GM19035 (cell line): ENCODE measurements around the gene ZNF519.
"Not testable (repeated sequence)": the region's sequence is repeated elsewhere in the genome, so short reads cannot be mapped to it uniquely, and the experiment has no call there.

Experiments used
- ATAC-seq: cut with Tn5 transposase; IDR thresholded peaks from one replicate; pipeline ENCODE4 v1.9.1; 2021; ENCODE audit not compliant: unreplicated experiment

ZNF519 gene

DNA sequence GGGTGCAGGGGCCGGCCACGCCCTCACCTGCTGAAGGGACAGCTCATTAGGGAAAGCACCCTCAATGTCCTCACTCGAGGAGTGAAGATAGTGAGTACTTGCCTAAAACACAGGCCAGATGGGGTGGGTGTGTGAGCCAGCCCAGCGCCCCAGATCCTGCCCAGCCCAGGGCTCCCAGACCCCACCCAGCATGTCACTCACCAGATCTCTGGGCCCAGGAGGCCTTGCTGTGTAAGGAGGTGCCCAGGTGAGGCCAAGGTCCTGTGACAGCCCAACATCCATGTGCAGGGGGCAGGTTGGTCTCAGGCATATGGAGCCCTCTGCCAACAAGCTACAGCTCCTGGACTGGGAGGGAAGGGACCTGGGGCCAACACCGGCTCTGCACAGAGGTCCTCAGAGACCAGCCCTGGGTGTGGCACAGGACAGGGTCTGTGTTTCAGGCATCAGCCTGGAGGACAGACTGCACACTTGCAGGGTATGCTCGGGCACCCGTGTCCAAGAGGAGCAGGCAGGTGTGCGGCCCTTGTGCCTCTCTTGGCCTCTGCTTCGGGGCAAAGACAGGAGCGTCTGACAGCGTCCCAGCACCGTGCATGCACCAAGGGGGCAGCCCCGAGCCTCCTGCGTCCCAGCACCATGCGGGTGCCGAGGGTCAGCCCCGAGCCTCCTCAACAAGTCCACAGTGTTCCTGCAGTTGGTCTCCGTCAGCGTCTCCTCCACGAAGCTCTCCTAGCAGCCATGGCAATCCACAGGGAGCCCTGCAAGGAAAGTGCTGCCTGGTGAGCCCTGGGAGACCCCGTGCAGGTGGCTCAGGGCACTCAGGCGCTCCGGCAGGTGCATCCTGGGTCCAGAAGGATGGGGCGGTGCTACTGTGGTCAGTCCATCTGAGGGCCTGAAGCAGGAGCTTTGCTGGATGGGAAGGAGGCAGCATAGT lies 16.0 kb upstream of the ZNF519 start:
- ATAC-seq = not testable (repeated sequence)

DNA sequence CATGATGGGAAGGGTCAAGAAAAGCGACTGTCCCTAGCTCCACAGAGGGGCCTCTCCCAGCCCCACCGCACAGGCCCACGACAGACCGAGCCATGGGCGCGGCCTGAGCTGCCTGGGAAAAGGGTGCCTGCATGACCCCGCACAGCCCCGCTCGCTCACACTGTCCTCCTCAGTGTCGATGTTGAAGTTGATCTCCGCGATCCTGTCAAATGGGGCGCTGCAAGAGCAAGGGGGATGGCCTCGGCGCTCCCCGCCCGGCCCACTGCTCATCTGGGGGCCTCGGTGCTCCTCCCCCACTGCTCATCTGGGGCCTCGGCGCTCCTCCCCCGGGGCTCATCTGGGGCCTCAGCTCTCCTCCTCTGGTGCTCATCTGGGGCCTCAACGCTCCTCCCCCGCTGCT lies 14.5 kb upstream of the ZNF519 start:
- not testable (repeated sequence) for ATAC-seq

GRCh38 chr18:14145581-14146338 lies 13.5 kb upstream of the ZNF519 start:
- not testable (repeated sequence) for ATAC-seq

GRCh38 chr18:14145021-14145420 lies 12.8 kb upstream of the ZNF519 start:
- ATAC-seq = not testable (repeated sequence)

GRCh38 chr18:14144628-14144895 lies 12.3 kb upstream of the ZNF519 start:
- no peak for ATAC-seq

GRCh38 chr18:14143871-14144627 lies 11.8 kb upstream of the ZNF519 start:
- ATAC-seq = not testable (repeated sequence)

DNA sequence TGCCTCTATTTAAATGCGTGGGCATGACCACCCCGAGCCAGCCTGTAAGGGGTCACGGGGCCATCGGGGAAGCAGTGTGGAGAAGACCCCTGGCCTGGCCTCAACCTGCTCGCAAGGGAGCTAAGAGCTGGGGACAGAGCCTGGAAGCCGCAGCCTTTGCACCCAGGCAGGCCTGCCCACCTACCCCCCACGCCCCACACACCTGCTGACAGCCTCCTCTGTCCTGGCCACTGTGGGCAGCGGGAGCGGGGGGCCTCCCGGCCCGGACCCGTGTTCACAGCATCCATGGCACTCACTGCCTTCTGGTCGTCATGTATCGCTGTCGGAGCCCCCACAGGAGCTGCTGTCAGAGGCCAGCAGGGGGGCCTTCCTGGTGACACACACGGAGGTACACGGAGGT lies 11.2 kb upstream of the ZNF519 start:
- ATAC-seq = not testable (repeated sequence)

DNA sequence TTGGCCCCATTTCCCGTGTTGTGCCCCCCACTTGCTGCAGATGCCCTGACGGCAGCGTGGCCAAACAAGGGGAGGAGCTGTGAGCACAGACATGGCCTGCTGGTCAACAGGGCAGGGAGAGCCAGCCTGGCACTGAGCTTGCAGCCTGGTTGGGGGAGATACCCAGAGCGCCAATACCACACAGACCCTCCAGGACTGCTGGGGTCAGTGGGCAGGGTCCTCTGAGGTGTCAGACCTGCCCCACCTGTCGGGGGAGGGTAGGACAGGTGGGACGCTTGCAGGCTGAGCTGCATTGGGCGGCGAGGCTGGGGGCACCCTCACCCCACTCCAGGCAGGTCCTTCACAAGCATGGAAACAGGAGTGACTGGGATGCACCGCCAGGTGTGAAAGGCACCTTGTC lies 9.9 kb upstream of the ZNF519 start:
- ATAC-seq = not testable (repeated sequence)

- not testable (repeated sequence) for ATAC-seq
Observed at GRCh38 chr18:14139583-14139982, 7.3 kb upstream of the ZNF519 start.

DNA sequence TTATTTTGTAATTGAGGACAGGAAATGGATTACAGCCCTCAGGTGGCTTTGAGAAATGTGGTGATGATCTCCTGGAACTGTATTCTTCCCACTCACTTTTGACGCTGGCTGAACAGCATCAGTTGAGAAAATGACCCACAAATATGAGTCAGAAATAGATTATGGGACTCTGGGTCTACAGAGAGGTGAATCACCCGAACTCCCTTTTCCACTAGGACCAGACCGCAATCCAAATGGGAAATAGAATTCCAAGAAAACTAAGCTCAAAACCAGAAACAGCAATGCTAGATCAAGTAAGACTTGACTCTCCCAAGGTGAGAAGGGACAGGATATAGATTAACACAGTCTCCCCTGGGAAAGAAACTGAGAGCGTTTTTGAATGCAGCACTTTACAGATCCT lies 5.7 kb upstream of the ZNF519 start:
- ATAC-seq = not testable (repeated sequence)

- peak; percentile 30 for ATAC-seq
Observed at GRCh38 chr18:14131696-14132270, 452 bp downstream of the ZNF519 start.

- not testable (repeated sequence) for ATAC-seq
Observed at GRCh38 chr18:14130804-14131203, 1.4 kb downstream of the ZNF519 start.

GRCh38 chr18:14124689-14125088 lies 7.5 kb downstream of the ZNF519 start:
- no peak for ATAC-seq

DNA sequence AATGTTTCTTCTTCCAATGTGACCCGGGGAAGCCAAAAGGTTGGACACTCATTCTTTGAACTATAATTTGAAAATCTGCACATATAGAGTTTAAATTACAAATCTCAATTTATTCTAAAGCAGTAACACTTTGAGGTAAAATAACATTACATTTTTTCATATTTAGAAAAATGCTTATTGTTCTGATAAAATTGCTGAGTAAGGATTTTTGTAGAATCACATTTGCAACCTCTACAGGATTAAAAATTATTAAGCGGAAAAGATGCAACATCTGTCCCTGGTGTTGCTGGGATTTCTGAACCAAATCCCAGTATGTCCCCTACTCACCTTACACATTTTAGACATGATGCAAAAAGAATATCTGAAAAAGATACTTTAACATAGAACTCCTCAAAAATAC lies 10.1 kb downstream of the ZNF519 start:
- no peak for ATAC-seq

DNA sequence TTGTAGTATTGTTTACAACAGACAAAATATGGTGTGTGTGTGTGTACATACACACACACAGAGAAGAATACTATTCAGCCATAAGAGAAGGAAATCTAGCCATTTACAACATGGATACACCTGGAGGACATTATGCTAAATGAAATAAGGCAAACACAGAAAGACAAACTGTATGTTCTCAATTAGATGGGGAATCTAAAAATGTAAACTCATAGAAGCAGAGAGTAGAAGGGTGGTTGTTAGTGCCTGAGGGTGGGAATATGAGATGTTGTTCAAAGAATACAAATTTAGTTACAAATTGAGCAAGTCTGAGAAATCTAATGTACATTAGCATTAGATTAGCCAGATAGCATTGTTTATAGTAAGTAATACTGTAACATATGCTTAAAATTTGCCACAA lies 11.3 kb downstream of the ZNF519 start:
- no peak for ATAC-seq

DNA sequence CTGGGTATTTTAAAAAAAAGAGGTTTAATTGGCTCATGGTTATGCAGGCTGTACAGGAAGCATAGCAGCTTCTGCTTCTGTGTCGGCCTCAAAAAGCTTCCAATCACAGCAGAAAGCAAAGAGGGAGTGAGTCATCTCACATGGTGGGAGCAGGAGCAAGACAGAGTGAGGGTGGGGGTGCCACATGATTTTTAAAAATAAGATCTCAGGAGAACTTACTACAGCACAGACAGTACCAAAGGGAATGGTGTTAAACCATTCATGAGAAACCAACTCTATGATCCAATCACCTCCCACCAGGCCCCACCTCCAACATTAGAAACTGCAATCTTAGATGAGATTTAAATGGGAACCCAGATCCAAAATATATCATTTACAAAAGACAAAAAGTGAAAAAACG lies 14.6 kb downstream of the ZNF519 start:
- ATAC-seq = no peak

DNA sequence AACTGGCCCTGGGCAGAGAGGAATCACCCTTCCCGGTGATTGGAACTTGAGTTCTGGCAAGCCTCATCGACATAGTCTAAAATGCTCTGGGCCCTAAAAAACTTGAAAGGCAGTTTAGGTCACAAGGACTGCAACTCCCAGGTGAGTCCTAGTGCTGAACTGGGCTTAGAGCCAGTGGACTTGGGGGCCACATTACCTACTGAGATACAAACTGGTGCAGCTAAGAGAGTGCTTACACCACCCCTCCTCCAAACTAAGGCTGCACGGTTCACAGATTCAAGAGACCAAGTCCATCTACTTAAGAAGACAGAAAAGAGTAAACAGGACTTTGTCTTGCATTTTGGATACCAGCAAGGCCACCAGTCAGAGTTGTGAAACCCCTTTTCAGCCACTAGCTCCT lies 25.3 kb downstream of the ZNF519 start:
- no peak for ATAC-seq

DNA sequence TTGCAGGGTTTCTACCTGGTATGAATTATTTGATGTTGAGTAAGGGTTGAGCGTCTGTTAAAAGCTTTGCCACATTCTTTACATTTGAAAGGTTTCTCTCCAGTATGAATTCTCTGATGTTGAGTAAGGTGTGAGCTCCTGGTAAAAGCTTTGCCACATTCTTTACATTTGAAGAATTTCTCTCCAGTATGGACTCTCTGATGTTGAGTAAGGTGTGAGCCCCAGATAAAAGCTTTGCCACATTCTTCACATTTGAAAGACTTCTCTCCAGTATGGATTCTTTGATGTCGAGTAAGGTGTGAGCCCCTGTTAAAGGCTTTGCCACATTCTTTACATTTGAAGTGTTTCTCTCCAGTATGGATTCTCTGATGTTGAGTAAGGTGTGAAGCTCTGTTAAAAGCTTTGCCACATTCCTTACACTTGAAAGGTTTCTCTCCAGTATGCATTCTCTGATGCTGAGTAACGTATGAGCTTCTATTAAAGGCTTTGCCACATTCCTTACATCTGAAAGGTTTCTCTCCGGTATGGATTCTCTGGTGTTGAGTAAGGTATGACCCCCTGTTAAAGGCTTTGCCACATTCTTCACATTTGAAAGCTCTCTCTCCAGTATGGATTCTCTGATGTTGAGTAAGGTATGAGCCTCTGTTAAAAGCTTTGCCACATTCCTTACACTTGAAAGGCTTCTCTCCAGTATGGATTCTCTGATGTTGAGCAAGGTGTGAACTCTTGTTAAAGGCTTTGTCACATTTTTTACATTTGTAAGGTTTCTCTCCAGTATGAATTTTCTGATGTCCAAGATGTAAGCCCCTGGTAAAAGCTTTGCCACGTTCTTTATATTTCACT lies 27.1 kb downstream of the ZNF519 start:
- ATAC-seq = no peak

DNA sequence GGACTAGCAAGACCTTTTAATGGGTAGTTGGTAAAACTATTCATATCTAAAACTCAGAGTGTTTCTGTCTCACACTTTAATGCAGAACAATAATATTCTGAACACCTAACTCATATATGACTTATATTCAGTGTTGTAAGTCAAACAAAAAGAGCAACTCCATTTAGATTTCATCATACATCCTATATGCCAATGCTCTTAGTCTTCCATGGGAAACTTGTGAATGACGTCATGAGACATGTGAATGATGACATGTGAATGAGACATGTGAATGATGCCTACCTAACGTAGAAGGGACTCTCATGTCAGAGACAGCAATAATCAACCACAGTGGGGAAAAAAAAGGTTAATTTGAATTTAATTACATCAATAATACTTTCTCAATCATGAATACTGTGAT lies 28.0 kb downstream of the ZNF519 start:
- no peak for ATAC-seq
